HG02763 (cell line): ENCODE results near the gene FARS2.

Source experiments
- ATAC-seq: cut with Tn5 transposase; IDR thresholded peaks from one replicate; pipeline ENCODE4 v1.9.1; 2021; ENCODE audit warnings: mild to moderate bottlenecking, moderate library complexity; ENCODE audit not compliant: unreplicated experiment

The FARS2 gene

GRCh38 chr6:5316951-5317350, 55.6 kb downstream of the FARS2 start:
- ATAC-seq = no peak

DNA sequence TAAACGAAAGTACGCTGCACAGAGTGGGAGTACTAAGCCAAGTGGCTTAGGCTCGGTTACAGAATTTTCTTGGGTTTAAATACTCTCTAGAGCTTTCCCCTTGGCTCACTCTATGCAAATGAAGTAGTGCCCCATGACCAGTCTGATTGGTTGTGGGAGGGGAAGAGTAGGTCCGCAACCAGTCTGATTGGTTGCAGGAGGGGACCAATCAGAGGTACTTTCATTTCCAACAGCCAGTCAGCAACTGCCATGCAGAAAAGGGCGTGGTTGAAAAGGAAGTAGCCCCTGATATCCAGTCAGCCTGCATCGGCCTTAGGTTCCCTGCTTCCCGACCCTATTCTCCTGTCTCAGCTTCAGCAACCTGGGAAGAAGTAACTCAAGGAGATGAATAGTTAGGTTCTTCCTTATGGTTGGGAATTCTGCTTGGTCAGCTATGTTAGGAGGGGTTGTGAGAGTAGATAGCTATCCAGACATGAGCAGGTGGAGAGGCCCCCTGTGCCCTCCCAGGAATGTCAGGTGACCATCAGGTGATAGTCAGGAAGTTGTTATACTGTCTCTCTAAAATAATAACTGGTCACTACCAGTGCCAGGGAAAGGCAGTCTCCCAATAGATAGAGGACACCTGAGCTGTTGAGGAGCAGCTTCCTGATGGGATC, 57.4 kb downstream of the FARS2 start:
- no peak for ATAC-seq

DNA sequence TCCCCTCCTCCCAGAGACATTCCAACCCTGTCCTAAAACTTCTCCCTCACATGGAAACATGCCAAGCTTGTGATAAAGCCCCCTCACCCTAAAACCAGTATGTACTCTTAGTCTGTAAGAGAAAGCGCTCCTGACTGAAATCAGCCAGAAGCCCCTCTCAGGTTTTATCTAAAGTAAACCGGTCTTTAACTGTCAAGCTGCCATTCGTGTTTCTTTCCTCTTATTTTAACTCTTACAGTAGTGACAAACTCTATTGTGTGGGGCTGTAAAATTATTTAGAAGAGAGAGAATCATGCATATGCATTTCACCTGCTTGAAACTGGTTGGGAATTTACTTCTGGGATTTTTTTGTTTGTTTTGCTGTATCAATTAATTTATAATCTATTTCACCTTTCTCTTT, 62.7 kb downstream of the FARS2 start:
- ATAC-seq = no peak

DNA sequence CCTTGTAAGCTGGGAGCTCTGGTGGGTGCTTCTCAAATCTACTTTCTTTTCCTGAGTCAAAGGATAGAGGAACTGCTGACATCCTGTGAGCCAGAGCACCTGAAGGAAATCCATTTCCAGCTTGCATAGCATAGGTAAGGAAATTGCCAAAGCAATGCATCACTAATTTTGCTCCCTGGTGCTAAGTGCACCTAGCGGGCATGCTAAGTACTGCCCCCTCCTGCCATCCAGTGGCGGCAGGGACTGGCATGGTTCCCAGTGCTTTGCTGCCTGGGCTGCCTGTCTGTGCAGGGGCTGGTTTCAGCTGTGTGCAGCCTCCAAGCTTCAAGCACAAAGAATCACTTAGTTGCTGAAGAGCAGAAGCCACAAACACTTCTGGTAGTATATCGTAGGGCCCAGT, 63.9 kb downstream of the FARS2 start:
- ATAC-seq = no peak

- no peak for ATAC-seq
Measured at GRCh38 chr6:5326022-5326641, 64.8 kb downstream of the FARS2 start.

GRCh38 chr6:5328800-5329199, 67.5 kb downstream of the FARS2 start:
- ATAC-seq = no peak

DNA sequence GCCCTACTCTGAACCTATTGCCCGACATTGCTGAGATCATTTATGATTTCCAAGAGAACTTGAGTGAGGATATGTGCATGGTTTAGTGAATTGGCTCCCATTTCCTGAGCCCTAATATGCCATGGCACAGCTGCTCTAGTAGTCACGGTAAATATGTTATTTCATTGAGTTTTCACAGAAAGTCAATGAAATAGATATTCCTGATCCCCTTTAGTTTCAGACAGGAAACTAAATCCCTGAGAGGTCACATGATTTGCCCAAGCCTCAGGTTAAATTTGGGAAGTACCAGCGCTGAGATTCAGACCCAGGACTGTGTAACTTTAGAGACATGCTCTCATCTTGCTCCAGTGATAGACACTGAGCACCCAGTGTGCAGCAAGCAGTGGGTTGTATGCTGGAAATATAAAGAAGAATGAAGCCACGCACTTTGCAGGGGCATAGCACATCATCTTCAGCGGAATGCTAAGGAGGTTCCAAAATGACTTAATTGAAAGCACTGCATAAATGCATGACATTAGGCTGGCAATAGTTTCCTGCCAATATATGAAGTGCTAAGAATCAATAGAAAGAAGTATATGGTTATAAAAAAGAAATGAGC, 70.6 kb downstream of the FARS2 start:
- no peak for ATAC-seq

DNA sequence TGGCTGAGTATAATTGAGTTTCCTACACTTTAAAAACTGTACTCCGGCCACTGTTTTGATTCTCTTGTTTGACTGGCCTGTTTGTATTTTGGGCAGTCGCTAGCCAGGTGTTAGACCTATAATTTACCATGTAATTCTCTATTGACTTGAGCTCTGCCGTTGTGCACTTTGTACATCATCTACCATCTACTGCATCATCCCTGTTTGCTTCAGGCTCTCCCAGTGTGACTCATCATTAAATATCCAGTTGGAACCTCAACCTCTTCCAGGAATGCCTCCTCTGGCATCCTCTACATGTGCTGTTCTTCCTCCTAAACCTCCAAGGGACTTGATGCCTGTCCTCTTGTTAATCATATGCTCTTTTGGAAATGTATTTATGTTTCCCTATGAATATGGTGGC, 72.3 kb downstream of the FARS2 start:
- ATAC-seq = no peak

GRCh38 chr6:5334341-5334740, 73.0 kb downstream of the FARS2 start:
- ATAC-seq = no peak

GRCh38 chr6:5335020-5335419, 73.7 kb downstream of the FARS2 start:
- no peak for ATAC-seq

- ATAC-seq = no peak
Measured at GRCh38 chr6:5337573-5337972, 76.3 kb downstream of the FARS2 start.

DNA sequence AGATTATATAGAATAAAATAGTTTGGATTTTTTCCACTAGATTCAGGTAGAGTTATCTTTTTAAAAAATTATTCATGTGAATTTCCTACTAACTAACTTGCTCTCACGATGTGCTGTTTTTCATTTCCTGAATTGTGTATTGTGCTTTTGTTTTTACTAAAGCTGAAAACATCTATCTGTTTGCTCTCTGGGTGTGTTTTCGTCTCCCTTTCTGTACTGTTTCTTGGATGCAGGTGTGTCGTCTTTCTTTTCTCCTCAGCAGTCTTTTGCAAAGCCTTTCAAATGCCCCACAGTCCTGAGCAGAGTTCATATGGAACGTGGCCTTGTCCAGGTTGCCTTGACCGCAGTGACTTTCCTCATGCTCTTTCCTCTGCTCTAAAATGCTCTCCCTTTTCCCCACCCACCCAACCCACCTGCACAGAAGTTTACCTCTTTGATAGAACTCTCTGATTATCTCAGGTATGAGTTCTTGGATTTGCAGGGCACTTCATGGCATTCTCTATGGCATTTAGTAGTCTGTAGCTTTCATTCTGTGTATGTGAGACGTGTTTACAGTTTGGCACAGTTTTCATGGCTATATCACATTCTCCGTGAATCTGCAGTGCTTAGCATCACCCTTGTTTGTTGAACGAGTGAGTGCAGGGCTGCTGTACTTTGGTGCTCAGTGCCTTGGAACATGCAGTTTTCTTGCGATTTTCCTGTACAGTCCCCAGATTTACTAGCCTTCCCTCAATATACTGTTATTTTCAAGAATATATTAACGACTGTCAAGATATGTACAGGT, 77.1 kb downstream of the FARS2 start:
- ATAC-seq = peak; percentile 43

DNA sequence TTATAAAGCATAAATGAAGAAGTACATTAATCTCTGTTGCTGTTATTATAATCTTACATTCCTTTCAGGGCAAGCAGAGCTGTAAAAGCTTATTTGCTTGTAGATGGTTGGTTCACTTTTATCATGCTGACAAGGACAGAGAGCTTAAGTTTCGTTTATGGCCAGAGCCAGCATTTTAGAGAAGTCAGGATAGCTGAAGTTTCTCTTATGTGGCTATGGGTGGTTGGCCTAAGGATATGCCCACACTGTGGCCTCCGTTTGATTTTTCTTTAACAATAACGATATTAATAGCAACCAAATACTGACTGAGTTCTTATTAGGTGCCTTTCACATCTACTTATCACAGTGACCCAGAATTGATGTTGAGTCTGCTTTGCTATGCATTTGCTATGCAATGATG, 78.5 kb downstream of the FARS2 start:
- no peak for ATAC-seq

DNA sequence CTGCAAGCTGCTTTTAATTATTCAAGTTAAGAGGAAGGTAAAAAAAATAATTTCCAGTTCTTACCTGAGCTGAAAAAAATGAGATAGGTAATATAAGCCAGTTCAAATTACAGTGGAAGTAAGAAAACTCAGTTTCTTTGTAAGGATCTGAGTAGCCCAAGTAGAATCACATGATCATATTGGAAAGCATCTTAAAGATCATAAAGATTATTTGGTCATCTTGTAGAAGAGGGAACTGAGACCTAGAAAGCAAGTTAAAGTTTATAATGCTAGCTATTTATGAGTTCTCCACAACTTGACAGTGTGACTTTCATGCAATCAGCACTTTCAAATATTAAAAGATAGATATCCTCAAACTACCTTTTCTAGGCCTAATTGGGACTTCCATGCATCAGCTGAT, 80.5 kb downstream of the FARS2 start:
- ATAC-seq = no peak

- no peak for ATAC-seq
Measured at GRCh38 chr6:5343998-5344397, 82.7 kb downstream of the FARS2 start.

DNA sequence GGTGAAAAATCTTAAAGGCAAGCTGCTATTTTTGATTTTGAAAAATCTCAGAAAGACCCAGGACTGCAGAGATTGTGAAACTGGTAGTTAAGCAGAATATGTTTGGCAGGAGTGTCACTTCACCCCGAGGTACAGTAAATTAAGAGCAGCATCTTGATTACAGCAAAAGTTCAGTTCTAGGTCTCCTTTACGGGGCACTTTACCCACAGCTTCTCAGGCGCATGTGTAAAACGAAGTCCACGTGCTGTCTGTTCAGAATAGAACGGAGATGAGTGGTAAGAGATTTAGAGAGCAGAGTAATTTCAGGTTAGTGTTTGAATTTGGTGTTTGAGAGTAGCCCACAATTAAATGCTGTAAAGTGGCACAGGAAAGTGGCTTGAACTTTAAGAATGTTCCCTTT, 84.0 kb downstream of the FARS2 start:
- ATAC-seq = no peak

DNA sequence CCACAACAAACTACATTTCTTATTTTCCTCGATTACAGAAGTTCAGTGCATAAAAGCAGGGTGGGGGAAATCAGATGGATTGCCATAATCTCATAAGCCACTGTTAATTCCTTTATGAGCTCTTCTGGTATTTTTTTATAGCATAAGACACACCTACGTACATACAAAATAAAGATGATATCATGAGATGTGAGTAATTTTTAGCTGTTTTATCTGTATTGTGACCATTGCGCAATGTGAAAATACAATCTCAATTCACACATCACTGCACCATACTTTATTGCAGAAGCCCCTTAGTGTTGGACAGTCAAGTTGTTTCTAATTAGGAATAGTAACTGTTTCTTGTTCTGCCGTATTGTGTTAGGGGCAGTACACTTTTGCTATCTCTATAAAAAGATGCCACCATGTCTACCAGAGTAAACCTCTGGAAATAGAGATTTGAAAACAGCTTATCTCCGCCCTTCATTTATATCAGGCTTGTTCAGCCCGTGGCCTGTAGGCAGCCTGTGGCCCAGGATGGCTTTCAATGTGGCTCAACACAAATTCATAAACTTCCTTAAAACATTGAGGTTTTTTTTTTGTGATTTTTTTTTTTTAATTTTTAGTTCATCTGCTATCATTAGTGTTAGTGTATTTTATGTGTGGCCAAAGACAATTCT, 90.4 kb downstream of the FARS2 start:
- ATAC-seq = no peak

DNA sequence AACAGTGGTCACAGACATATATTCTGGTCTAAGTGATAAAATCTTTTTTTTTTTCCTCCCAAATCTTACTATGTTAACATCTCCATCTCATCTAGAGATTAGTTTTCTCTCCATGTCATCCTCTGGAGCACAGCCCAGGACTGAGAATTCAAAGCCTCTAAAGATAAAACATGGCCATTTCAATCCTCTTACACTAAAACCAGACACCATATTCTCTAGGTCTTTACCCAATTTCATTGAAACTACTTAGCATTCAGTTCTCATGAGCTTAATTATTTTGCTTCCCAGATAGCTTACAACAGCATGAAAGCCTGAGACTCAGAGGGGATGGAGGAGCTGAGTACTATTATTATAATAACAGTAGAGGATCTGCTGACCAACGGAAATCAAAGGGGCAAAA, 92.7 kb downstream of the FARS2 start:
- no peak for ATAC-seq

GRCh38 chr6:5357486-5357885, 96.2 kb downstream of the FARS2 start:
- ATAC-seq = no peak

DNA sequence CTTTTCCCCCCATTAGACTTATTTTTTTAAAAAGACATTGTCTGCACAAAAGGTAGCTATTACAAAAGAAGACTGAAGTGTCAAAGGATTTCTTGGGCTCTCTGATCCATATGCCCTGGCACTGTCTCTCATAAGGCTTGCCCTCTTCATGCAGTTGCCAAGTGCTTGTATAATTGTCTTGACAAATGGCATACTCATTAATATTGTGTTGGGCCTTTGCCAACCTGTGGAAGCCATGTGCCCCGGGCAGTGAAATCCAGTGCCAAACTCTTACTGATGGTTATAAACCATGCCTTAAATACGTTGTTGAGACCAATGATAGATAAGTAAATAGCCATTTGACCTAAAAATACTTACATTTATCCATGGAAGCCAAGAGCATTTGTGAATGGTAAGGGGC, 98.1 kb downstream of the FARS2 start:
- ATAC-seq = no peak

GRCh38 chr6:5361396-5361795, 100.1 kb downstream of the FARS2 start:
- no peak for ATAC-seq
